ENCODE measurements around the gene TMCO5A. TPM values are rescaled to one million over a fixed set of nuclear protein-coding genes. Genes with fewer than 3 reads are reported as not detected.

Gene TMCO5A
- total RNA-seq, 1 donor from 2014 or later: not detected

GRCh38 chr15:37981775-37982174, 47.3 kb downstream of the TMCO5A start:
- Mint-ChIP-seq H3K4me3 (no peak overlapping the region), H3K36me3 (no peaks in the 10 kb centered on the region), H3K4me1 (peaks cover 8% of the 10 kb centered on the region), H3K27me3 (ENCODE audit: low read depth) (no peaks in the 10 kb centered on the region), H3K9me3 (peaks cover 5% of the 10 kb centered on the region), H3K27ac (no peak overlapping the region)
- no peak for DNase-seq (ENCODE audit: low spot score in 2 of 2, unreplicated experiment in 2 of 2)
- no peak for TF ChIP-seq CTCF (IDR thresholded peaks at IDR 0.05; ENCODE audit: unreplicated experiment)

- no peak for DNase-seq (ENCODE audit: low spot score in 2 of 2, unreplicated experiment in 2 of 2)
- Mint-ChIP-seq H3K9me3 (peaks cover 16% of the 10 kb centered on the region), H3K27me3 (ENCODE audit: low read depth) (no peaks in the 10 kb centered on the region), H3K36me3 (peaks cover 6% of the 10 kb centered on the region), H3K27ac (no peak overlapping the region), H3K4me1 (peaks cover 8% of the 10 kb centered on the region), H3K4me3 (no peak overlapping the region)
- TF ChIP-seq CTCF (IDR thresholded peaks at IDR 0.05; ENCODE audit: unreplicated experiment): no peak
Observed at GRCh38 chr15:37984368-37984767, 49.9 kb downstream of the TMCO5A start.

- peaks cover 6% of the 10 kb centered on the region for H3K36me3 Mint-ChIP-seq
- H3K4me1 Mint-ChIP-seq: peaks cover 18% of the 10 kb centered on the region
- peaks cover 6% of the 10 kb centered on the region for H3K27me3 Mint-ChIP-seq (ENCODE audit: low read depth)
- H3K27ac Mint-ChIP-seq: no peak overlapping the region
- no peak overlapping the region for H3K4me3 Mint-ChIP-seq
- no peak for DNase-seq (ENCODE audit: low spot score in 2 of 2, unreplicated experiment in 2 of 2)
- peak; percentile 55 for TF ChIP-seq CTCF (IDR thresholded peaks at IDR 0.05; ENCODE audit: unreplicated experiment)
- peaks cover 24% of the 10 kb centered on the region for H3K9me3 Mint-ChIP-seq
Observed at GRCh38 chr15:37995461-37996347, 61.3 kb downstream of the TMCO5A start.

All from mesothelial cell of epicardium (in vitro differentiated cells).